ENCODE measurements around the gene RSF1.

DNA sequence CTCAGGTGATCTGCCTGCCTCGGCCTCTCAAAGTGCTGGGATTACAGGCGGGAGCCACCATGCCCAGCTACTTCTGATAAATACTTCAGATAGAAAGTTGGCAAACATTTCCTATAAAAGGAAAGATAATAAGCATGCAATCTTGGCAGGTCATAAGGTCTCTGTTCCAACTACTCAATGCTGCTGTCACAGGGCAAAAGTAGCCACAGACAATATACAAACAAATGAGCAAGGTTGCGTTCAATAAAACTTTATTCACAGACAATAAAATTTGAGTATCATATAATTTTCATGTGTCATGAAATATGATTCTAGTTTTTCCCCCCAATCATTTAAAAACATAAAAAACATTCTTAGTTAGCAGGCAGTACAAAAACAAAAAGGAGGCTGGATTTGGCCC, 129.9 kb downstream of the RSF1 start:
- TF ChIP-seq, protein P1, sequence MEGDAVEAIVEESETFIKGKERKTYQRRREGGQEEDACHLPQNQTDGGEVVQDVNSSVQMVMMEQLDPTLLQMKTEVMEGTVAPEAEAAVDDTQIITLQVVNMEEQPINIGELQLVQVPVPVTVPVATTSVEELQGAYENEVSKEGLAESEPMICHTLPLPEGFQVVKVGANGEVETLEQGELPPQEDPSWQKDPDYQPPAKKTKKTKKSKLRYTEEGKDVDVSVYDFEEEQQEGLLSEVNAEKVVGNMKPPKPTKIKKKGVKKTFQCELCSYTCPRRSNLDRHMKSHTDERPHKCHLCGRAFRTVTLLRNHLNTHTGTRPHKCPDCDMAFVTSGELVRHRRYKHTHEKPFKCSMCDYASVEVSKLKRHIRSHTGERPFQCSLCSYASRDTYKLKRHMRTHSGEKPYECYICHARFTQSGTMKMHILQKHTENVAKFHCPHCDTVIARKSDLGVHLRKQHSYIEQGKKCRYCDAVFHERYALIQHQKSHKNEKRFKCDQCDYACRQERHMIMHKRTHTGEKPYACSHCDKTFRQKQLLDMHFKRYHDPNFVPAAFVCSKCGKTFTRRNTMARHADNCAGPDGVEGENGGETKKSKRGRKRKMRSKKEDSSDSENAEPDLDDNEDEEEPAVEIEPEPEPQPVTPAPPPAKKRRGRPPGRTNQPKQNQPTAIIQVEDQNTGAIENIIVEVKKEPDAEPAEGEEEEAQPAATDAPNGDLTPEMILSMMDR (IDR thresholded peaks at IDR 0.05), result no peak
- TF ChIP-seq POLR2A (IDR thresholded peaks at IDR 0.05), result no peak
